HepG2 (cell line): ENCODE data around the gene DUSP16. TPM values are rescaled to one million over a fixed set of nuclear protein-coding genes. Genes with fewer than 3 reads are reported as not detected.

Experiments
- AFF4 ChIP-seq: sonication (generic); formaldehyde crosslinking; IDR thresholded peaks from 2 replicates; pipeline ENCODE4 v1.4.0; 2020; ENCODE audit warnings: missing genetic modification reagents
- AKAP8 ChIP-seq: sonication (generic); formaldehyde crosslinking; IDR thresholded peaks from 2 replicates; pipeline ENCODE4 v1.5.1; 2020; ENCODE audit warnings: mild to moderate bottlenecking, missing genetic modification reagents
- GATAD1 ChIP-seq: IDR thresholded peaks from 2 replicates; pipeline ENCODE4 v1.6.1; 2016; ENCODE audit warnings: missing genetic modification reagents, missing compliant biosample characterization
- HDAC2 ChIP-seq: sonication (generic); formaldehyde crosslinking; IDR thresholded peaks from 2 replicates; pipeline ENCODE4 v1.4.0; 2020; ENCODE audit warnings: missing genetic modification reagents
- MAFG ChIP-seq: sonication (generic); formaldehyde crosslinking; IDR thresholded peaks from 2 replicates; pipeline ENCODE4 v1.5.1; 2020; ENCODE audit warnings: mild to moderate bottlenecking, missing genetic modification reagents
- MEIS2 ChIP-seq: sonication (generic); formaldehyde crosslinking; IDR thresholded peaks from 2 replicates; pipeline ENCODE4 v1.9.0; 2021; ENCODE audit warnings: mild to moderate bottlenecking, missing genetic modification reagents
- NFE2 ChIP-seq: sonication (generic); formaldehyde crosslinking; IDR thresholded peaks from 2 replicates; pipeline ENCODE4 v1.4.0; 2020; ENCODE audit warnings: missing genetic modification reagents
- PLRG1 ChIP-seq: fragments of 450-650 bp; conservative IDR thresholded peaks from 2 replicates; pipeline ENCODE4 v1.6.1; 2016
- RBAK ChIP-seq: sonication (generic); formaldehyde crosslinking; IDR thresholded peaks from 2 replicates; pipeline ENCODE4 v1.5.1; 2020; ENCODE audit warnings: mild to moderate bottlenecking, missing genetic modification reagents
- SP4 ChIP-seq: sonication (generic); formaldehyde crosslinking; IDR thresholded peaks from 2 replicates; pipeline ENCODE4 v1.8.1; 2023; ENCODE audit warnings: mild to moderate bottlenecking, missing genetic modification reagents
- TEAD3 ChIP-seq: optimal IDR thresholded peaks from 2 replicates; pipeline ENCODE3; 2016; ENCODE audit warnings: borderline replicate concordance
- THYN1 ChIP-seq: sonication (generic); formaldehyde crosslinking; IDR thresholded peaks from 2 replicates; pipeline ENCODE4 v1.8.1; 2023; ENCODE audit warnings: low read depth, mild to moderate bottlenecking, moderate library complexity, missing genetic modification reagents, borderline replicate concordance
- ZNF20 ChIP-seq: sonication (generic); formaldehyde crosslinking; IDR thresholded peaks from 2 replicates; pipeline ENCODE4 v1.4.0; 2020; ENCODE audit warnings: mild to moderate bottlenecking, moderate library complexity, missing genetic modification reagents
- ZNF33A ChIP-seq: sonication (generic); formaldehyde crosslinking; IDR thresholded peaks from 2 replicates; pipeline ENCODE4 v1.5.1; 2020; ENCODE audit warnings: missing genetic modification reagents, mild to moderate bottlenecking, moderate library complexity, borderline replicate concordance
- ZNF354B ChIP-seq: sonication (generic); formaldehyde crosslinking; IDR thresholded peaks from 2 replicates; pipeline ENCODE4 v1.8.0; 2022; ENCODE audit warnings: mild to moderate bottlenecking, missing genetic modification reagents
- ZNF556 ChIP-seq: sonication (generic); formaldehyde crosslinking; IDR thresholded peaks from 2 replicates; pipeline ENCODE4 v1.4.0; 2020; ENCODE audit warnings: mild to moderate bottlenecking, missing genetic modification reagents, borderline replicate concordance
- ZNF724P ChIP-seq: sonication (generic); formaldehyde crosslinking; IDR thresholded peaks from 2 replicates; pipeline ENCODE4 v1.8.0; 2022; ENCODE audit warnings: missing genetic modification reagents, borderline replicate concordance
- ZNF747 ChIP-seq: sonication (generic); formaldehyde crosslinking; IDR thresholded peaks from 2 replicates; pipeline ENCODE4 v1.8.1; 2023; ENCODE audit warnings: missing genetic modification reagents, mild to moderate bottlenecking, borderline replicate concordance
- polyA plus RNA-seq, 8 experiments: library from polyadenylated mRNA; depleted of rRNA in 3 of 8; stranded (reverse) in 7 of 8; unstranded in 1 of 8; fragments of >200 nt; fragmentation: Illumina TruSeq in 4 of 8; extraction: Trizol in 4 of 8; gene quantifications; 2 replicates each; pipeline versions ENCODE4 v1.2.1 to v1.2.3, GENCODE V29; 2011 to 2016; ENCODE audit warnings: low read depth in 4 of 8, missing spikeins in 1 of 8, mixed read lengths in 1 of 8; ENCODE audit not compliant: insufficient read depth in 1 of 8
- total RNA-seq, 5 experiments: library from RNA; depleted of rRNA; stranded (reverse); fragments of >200 nt; fragmentation: Illumina TruSeq; extraction: Trizol; gene quantifications; 2 replicates each; pipeline ENCODE4 v1.2.3, GENCODE V29; 2016; ENCODE audit warnings: low read depth in 1 of 5
- TF ChIP-seq, protein P1 (sequence below): IDR thresholded peaks from 2 replicates; pipeline ENCODE4 v1.6.1; 2016; ENCODE audit warnings: low read depth, borderline replicate concordance
- TF ChIP-seq, protein P2 (sequence below): IDR thresholded peaks from 2 replicates; pipeline ENCODE4 v1.6.1; 2016; ENCODE audit warnings: control low read depth
- TF ChIP-seq, protein P3 (sequence below): sonication (generic); formaldehyde crosslinking; IDR thresholded peaks from 2 replicates; pipeline ENCODE4 v1.9.0; 2022; ENCODE audit warnings: missing genetic modification reagents, mild to moderate bottlenecking, borderline replicate concordance
- TF ChIP-seq, protein P4 (sequence below): IDR thresholded peaks from 2 replicates; pipeline ENCODE4 v1.6.1; 2016; ENCODE audit warnings: mild to moderate bottlenecking

The DUSP16 gene
- total and polyA plus RNA-seq, 2 of the 13 experiments (the other 11 are each of a cell fraction or from before 2014, with no cell fraction given): 45.7 to 46.6 TPM

DNA sequence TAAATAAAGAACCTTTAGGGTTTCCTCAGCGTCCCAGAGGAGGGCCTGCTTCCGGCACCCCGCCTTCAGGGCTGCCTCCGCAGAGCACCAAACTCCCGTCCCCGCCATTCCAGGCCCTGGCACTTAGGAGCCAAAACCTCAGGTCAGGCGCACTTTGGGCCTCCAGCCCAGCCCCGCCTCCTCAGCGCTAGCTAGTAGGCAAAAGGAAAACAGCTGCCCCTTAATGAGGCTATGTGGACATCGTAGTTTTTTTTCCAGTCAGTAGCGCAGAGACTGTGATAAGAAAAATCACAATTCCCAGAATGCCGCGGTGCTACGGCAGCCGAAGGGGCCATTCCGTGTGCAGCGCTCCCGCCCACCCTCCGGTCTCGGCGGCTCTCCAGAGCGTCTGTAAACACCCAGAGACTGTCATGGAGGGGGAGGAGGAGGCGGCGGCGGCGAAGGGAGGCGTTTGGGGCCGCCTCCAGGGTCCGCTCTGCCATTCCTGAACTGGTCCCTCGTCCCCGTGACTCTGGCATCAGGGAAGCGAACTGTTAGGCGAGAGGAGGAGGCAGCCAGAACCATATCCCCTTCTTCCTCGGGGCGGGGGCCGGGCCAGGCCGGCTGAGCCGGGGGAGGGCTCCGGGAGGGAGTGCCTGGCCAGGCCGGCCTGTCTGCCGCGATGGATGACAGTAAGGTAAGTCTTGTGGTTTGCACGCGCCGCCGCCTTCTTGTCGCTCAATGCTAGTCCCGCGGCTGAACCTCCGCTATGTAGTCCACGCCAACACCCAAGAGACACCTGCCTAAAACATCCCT is 49.0 kb upstream of the DUSP16 start, which contains the start of gene CREBL2 (continued):
- TF ChIP-seq AFF4 (no peak; the same call in 1 of the 2 replicates), ZNF33A (0 out of 2 replicates have a peak, but pooled peaks have one; percentile 4), GATAD1 (peak; percentile 93), MEIS2 (CRISPR knock-in tag) (peak; percentile 69; the same call in 1 of the 2 replicates), THYN1 (CRISPR knock-in tag) (no peak; the same call in 1 of the 2 replicates), ZNF556 (CRISPR knock-in tag) (peak; percentile 65; the same call in 1 of the 2 replicates), ZNF354B (CRISPR knock-in tag) (no peak), PLRG1 (no peak), NFE2 (CRISPR knock-in tag) (no peak), ZNF747 (CRISPR knock-in tag) (0 out of 2 replicates have a peak, but pooled peaks have one; percentile 75), MAFG (CRISPR knock-in tag) (no peak), RBAK (CRISPR knock-in tag) (no peak), AKAP8 (peak; percentile 75; the same call in 1 of the 2 replicates), ZNF724P (CRISPR knock-in tag) (peak; percentile 60; the same call in 1 of the 2 replicates), SP4 (CRISPR knock-in tag) (peak; percentile 88), HDAC2 (CRISPR knock-in tag) (peak; percentile 88), ZNF20 (CRISPR knock-in tag) (no peak), TEAD3 (CRISPR knock-in tag) (peak; percentile 85)
- TF ChIP-seq, protein P1, sequence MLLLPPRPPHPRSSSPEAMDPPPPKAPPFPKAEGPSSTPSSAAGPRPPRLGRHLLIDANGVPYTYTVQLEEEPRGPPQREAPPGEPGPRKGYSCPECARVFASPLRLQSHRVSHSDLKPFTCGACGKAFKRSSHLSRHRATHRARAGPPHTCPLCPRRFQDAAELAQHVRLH (CRISPR knock-in tag): peak; percentile 55; the same call in 1 of the 2 replicates
- TF ChIP-seq, protein P2, sequence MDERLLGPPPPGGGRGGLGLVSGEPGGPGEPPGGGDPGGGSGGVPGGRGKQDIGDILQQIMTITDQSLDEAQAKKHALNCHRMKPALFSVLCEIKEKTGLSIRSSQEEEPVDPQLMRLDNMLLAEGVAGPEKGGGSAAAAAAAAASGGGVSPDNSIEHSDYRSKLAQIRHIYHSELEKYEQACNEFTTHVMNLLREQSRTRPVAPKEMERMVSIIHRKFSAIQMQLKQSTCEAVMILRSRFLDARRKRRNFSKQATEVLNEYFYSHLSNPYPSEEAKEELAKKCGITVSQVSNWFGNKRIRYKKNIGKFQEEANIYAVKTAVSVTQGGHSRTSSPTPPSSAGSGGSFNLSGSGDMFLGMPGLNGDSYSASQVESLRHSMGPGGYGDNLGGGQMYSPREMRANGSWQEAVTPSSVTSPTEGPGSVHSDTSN (CRISPR knock-in tag): no peak
- TF ChIP-seq, protein P3, sequence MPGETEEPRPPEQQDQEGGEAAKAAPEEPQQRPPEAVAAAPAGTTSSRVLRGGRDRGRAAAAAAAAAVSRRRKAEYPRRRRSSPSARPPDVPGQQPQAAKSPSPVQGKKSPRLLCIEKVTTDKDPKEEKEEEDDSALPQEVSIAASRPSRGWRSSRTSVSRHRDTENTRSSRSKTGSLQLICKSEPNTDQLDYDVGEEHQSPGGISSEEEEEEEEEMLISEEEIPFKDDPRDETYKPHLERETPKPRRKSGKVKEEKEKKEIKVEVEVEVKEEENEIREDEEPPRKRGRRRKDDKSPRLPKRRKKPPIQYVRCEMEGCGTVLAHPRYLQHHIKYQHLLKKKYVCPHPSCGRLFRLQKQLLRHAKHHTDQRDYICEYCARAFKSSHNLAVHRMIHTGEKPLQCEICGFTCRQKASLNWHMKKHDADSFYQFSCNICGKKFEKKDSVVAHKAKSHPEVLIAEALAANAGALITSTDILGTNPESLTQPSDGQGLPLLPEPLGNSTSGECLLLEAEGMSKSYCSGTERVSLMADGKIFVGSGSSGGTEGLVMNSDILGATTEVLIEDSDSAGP (CRISPR knock-in tag): peak; percentile 92
- TF ChIP-seq, protein P4, sequence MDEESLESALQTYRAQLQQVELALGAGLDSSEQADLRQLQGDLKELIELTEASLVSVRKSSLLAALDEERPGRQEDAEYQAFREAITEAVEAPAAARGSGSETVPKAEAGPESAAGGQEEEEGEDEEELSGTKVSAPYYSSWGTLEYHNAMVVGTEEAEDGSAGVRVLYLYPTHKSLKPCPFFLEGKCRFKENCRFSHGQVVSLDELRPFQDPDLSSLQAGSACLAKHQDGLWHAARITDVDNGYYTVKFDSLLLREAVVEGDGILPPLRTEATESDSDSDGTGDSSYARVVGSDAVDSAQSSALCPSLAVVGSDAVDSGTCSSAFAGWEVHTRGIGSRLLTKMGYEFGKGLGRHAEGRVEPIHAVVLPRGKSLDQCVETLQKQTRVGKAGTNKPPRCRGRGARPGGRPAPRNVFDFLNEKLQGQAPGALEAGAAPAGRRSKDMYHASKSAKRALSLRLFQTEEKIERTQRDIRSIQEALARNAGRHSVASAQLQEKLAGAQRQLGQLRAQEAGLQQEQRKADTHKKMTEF (CRISPR knock-in tag): peak; percentile 91
